HepG2 (cell line): ENCODE results near the gene UROS. TPM values are rescaled to one million over a fixed set of nuclear protein-coding genes. Genes with fewer than 3 reads are reported as not detected.
A peak's percentile ranks its signal among the peaks of the same experiment; 100 is the strongest.

Source experiments
- ARHGAP35 ChIP-seq: sonication (generic); formaldehyde crosslinking; IDR thresholded peaks from 2 replicates; pipeline ENCODE4 v1.9.0; 2022; ENCODE audit warnings: mild to moderate bottlenecking, inconsistent platforms, moderate library complexity, missing genetic modification reagents, borderline replicate concordance
- CBFB ChIP-seq: sonication (generic); formaldehyde crosslinking; IDR thresholded peaks from 2 replicates; pipeline ENCODE4 v1.4.0; 2020; ENCODE audit warnings: missing genetic modification reagents
- DNMT1 ChIP-seq: sonication (generic); formaldehyde crosslinking; IDR thresholded peaks from 2 replicates; pipeline ENCODE4 v1.5.1; 2020; ENCODE audit warnings: mild to moderate bottlenecking, missing genetic modification reagents
- FOXM1 ChIP-seq: sonication (generic); formaldehyde crosslinking; IDR thresholded peaks from 2 replicates; pipeline ENCODE4 v1.5.0; 2020; ENCODE audit warnings: missing genetic modification reagents
- FOXP1 ChIP-seq, 2 experiments: fragments of 450-650 bp in 1 of 2; IDR thresholded peaks; 2 replicates each; pipeline ENCODE4 v1.6.1; 2017 to 2018; ENCODE audit warnings: antibody characterized with exemption in 1 of 2
- GLI4 ChIP-seq: sonication (generic); formaldehyde crosslinking; IDR thresholded peaks from 2 replicates; pipeline ENCODE4 v1.5.1; 2020; ENCODE audit warnings: missing genetic modification reagents, mild to moderate bottlenecking, moderate library complexity, borderline replicate concordance
- HBP1 ChIP-seq: IDR thresholded peaks from 2 replicates; pipeline ENCODE4 v1.6.1; 2016; ENCODE audit warnings: low read depth, control low read depth
- KAT7 ChIP-seq: IDR thresholded peaks from 2 replicates; pipeline ENCODE4 v1.6.1; 2018; ENCODE audit warnings: borderline replicate concordance, missing compliant biosample characterization
- MZF1 ChIP-seq: sonication (generic); formaldehyde crosslinking; IDR thresholded peaks from 2 replicates; pipeline ENCODE4 v1.8.1; 2023; ENCODE audit warnings: mild to moderate bottlenecking, missing genetic modification reagents, borderline replicate concordance
- NFIC ChIP-seq: IDR thresholded peaks from 2 replicates; pipeline ENCODE4 v1.6.1; 2012; ENCODE audit warnings: mild to moderate bottlenecking, low read length, inconsistent platforms
- NONO ChIP-seq, 2 experiments: fragments of 450-650 bp in 1 of 2; sonication (generic) in 1 of 2; formaldehyde crosslinking in 1 of 2; IDR thresholded peaks in 1 of 2; conservative IDR thresholded peaks in 1 of 2; 2 replicates each; pipeline versions ENCODE4 v1.6.1 to v1.8.0; 2017 to 2022; ENCODE audit warnings: mild to moderate bottlenecking in 1 of 2, missing genetic modification reagents in 1 of 2, moderate library complexity in 1 of 2
- NR1H2 ChIP-seq: sonication (generic); formaldehyde crosslinking; IDR thresholded peaks from 2 replicates; pipeline ENCODE4 v1.8.1; 2022; ENCODE audit warnings: low read depth, missing genetic modification reagents, borderline replicate concordance
- PPARG ChIP-seq: conservative IDR thresholded peaks from 2 replicates; pipeline ENCODE4 v1.6.1; 2016; ENCODE audit warnings: missing biosample characterization, missing genetic modification reagents
- XRCC5 ChIP-seq: fragments of 200-400 bp; formaldehyde crosslinking; optimal IDR thresholded peaks from 2 replicates; pipeline ENCODE3; 2017; ENCODE audit warnings: mild to moderate bottlenecking, low read length
- YY1 ChIP-seq: IDR thresholded peaks from 2 replicates; pipeline ENCODE4 v1.6.1; 2011; ENCODE audit warnings: low read length, low read depth, moderate library complexity, mild to moderate bottlenecking; ENCODE audit not compliant: insufficient read depth, insufficient replicate concordance
- ZFP62 ChIP-seq: sonication (generic); formaldehyde crosslinking; IDR thresholded peaks from 2 replicates; pipeline ENCODE4 v1.4.0; 2020; ENCODE audit warnings: missing genetic modification reagents
- ZNF180 ChIP-seq: sonication (generic); formaldehyde crosslinking; IDR thresholded peaks from 2 replicates; pipeline ENCODE4 v1.4.0; 2020; ENCODE audit warnings: low read depth, missing genetic modification reagents, borderline replicate concordance
- ZNF251 ChIP-seq: sonication (generic); formaldehyde crosslinking; IDR thresholded peaks from 2 replicates; pipeline ENCODE4 v1.9.0; 2021; ENCODE audit warnings: mild to moderate bottlenecking, missing genetic modification reagents
- ZNF460 ChIP-seq: sonication (generic); formaldehyde crosslinking; IDR thresholded peaks from 2 replicates; pipeline ENCODE4 v1.5.1; 2020; ENCODE audit warnings: missing genetic modification reagents, mild to moderate bottlenecking, borderline replicate concordance
- ZNF615 ChIP-seq: sonication (generic); formaldehyde crosslinking; IDR thresholded peaks from 2 replicates; pipeline ENCODE4 v1.5.0; 2020; ENCODE audit warnings: mild to moderate bottlenecking, missing genetic modification reagents, borderline replicate concordance
- polyA plus RNA-seq, 8 experiments: library from polyadenylated mRNA; depleted of rRNA in 3 of 8; stranded (reverse) in 7 of 8; unstranded in 1 of 8; fragments of >200 nt; fragmentation: Illumina TruSeq in 4 of 8; extraction: Trizol in 4 of 8; gene quantifications; 2 replicates each; pipeline versions ENCODE4 v1.2.1 to v1.2.3, GENCODE V29; 2011 to 2016; ENCODE audit warnings: low read depth in 4 of 8, missing spikeins in 1 of 8, mixed read lengths in 1 of 8; ENCODE audit not compliant: insufficient read depth in 1 of 8
- total RNA-seq, 5 experiments: library from RNA; depleted of rRNA; stranded (reverse); fragments of >200 nt; fragmentation: Illumina TruSeq; extraction: Trizol; gene quantifications; 2 replicates each; pipeline ENCODE4 v1.2.3, GENCODE V29; 2016; ENCODE audit warnings: low read depth in 1 of 5
- TF ChIP-seq, protein P1 (sequence below): sonication (generic); formaldehyde crosslinking; IDR thresholded peaks from 2 replicates; pipeline ENCODE4 v1.4.0; 2020; ENCODE audit warnings: low read depth, missing genetic modification reagents
- TF ChIP-seq, protein P2 (sequence below): sonication (generic); formaldehyde crosslinking; IDR thresholded peaks from 2 replicates; pipeline ENCODE4 v1.8.1; 2023; ENCODE audit warnings: mild to moderate bottlenecking, inconsistent platforms, moderate library complexity, missing genetic modification reagents, borderline replicate concordance

UROS gene
- total and polyA plus RNA-seq, 2 of the 13 experiments (the other 11 are each of a cell fraction or from before 2014, with no cell fraction given): 14.8 to 49.9 TPM

DNA sequence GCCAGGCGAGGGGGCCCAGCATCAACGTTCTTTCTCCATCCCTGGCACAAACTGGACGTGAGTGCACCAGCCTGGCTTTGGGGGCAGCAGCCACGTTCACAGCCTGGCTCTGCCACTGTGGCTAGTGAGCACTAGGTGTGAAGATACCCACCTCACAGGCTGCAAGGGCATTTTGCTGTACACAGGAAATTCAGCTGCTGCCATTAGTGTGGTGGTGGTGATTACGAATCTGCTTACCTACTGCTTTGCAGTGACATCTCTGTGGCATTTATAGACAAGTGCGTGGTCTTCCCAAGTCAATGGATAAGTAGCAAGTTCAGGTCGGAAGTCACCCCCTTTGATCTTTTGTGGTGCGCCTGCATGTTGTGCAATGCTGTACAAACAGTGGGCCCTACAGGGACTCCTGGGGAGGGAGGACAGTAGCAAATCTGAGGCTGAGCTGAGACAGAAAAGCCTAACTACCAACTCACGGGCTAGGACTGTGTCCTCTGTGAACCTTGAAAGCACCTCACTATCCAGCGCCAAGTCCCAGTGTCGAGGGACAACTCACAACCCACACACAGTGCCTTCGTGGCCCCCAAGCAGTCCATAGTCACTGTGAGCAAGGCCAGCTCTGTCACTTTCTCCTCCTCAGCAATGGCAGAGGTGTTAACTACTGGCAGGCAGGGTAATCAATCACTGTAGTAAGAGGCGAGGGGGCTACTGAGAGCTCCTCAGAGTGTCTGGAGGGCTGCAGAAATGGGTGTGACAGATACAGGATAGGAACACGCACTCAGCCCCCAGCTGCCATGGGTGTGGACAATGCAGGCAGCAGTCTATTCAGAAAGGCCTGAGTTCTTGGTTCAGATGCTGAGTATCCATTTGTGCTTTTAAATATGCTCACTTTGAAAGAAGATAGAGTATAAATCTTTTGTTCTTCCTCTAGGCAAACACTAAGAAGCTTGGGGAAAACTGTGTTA, 30.4 kb downstream of the UROS start (continued):
- TF ChIP-seq ZNF615 (CRISPR knock-in tag) (0 out of 2 replicates have a peak, but pooled peaks have one; percentile 19), XRCC5 (peak; percentile 99), YY1 (no peak), ZFP62 (CRISPR knock-in tag) (no peak), MZF1 (no peak), GLI4 (CRISPR knock-in tag) (no peak), HBP1 (CRISPR knock-in tag) (peak; percentile 77; the same call in 1 of the 2 replicates), NONO (IDR thresholded peaks at IDR 0.05) (no peak), NONO (CRISPR knock-in tag; conservative IDR thresholded peaks at IDR 0.05) (peak; percentile 96), DNMT1 (CRISPR knock-in tag) (peak; percentile 30; the same call in 1 of the 2 replicates), ARHGAP35 (CRISPR knock-in tag) (no peak), NR1H2 (CRISPR knock-in tag) (no peak), FOXM1 (CRISPR knock-in tag) (no peak), ZNF251 (CRISPR knock-in tag) (no peak), NFIC (peak; percentile 52; the same call in 1 of the 2 replicates), ZNF460 (CRISPR knock-in tag) (peak; percentile 30; the same call in 1 of the 2 replicates), FOXP1 (IDR thresholded peaks at IDR 0.05) (no peak), FOXP1 (CRISPR knock-in tag; IDR thresholded peaks at IDR 0.05) (peak; percentile 95), KAT7 (CRISPR knock-in tag) (0 out of 2 replicates have a peak, but pooled peaks have one; percentile 37), CBFB (CRISPR knock-in tag) (peak; percentile 96), PPARG (CRISPR knock-in tag) (peak; percentile 81), ZNF180 (CRISPR knock-in tag) (no peak)
- TF ChIP-seq, protein P1, sequence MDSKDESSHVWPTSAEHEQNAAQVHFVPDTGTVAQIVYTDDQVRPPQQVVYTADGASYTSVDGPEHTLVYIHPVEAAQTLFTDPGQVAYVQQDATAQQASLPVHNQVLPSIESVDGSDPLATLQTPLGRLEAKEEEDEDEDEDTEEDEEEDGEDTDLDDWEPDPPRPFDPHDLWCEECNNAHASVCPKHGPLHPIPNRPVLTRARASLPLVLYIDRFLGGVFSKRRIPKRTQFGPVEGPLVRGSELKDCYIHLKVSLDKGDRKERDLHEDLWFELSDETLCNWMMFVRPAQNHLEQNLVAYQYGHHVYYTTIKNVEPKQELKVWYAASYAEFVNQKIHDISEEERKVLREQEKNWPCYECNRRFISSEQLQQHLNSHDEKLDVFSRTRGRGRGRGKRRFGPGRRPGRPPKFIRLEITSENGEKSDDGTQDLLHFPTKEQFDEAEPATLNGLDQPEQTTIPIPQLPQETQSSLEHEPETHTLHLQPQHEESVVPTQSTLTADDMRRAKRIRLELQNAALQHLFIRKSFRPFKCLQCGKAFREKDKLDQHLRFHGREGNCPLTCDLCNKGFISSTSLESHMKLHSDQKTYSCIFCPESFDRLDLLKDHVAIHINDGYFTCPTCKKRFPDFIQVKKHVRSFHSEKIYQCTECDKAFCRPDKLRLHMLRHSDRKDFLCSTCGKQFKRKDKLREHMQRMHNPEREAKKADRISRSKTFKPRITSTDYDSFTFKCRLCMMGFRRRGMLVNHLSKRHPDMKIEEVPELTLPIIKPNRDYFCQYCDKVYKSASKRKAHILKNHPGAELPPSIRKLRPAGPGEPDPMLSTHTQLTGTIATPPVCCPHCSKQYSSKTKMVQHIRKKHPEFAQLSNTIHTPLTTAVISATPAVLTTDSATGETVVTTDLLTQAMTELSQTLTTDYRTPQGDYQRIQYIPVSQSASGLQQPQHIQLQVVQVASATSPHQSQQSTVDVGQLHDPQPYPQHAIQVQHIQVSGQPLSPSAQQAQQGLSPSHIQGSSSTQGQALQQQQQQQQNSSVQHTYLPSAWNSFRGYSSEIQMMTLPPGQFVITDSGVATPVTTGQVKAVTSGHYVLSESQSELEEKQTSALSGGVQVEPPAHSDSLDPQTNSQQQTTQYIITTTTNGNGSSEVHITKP: peak; percentile 90
- TF ChIP-seq, protein P2, sequence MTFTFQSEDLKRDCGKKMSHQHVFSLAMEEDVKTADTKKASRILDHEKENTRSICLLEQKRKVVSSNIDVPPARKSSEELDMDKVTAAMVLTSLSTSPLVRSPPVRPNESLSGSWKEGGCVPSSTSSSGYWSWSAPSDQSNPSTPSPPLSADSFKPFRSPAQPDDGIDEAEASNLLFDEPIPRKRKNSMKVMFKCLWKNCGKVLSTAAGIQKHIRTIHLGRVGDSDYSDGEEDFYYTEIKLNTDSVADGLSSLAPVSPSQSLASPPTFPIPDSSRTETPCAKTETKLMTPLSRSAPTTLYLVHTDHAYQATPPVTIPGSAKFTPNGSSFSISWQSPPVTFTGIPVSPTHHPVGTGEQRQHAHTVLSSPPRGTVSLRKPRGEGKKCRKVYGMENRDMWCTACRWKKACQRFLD (CRISPR knock-in tag): 0 out of 2 replicates have a peak, but pooled peaks have one; percentile 59
